ENCODE measurements around the gene MAST4. TPM values are rescaled to one million over a fixed set of nuclear protein-coding genes. Genes with fewer than 3 reads are reported as not detected.

The MAST4 gene
- polyA plus RNA-seq, 1 experiment = 4.0 TPM

DNA sequence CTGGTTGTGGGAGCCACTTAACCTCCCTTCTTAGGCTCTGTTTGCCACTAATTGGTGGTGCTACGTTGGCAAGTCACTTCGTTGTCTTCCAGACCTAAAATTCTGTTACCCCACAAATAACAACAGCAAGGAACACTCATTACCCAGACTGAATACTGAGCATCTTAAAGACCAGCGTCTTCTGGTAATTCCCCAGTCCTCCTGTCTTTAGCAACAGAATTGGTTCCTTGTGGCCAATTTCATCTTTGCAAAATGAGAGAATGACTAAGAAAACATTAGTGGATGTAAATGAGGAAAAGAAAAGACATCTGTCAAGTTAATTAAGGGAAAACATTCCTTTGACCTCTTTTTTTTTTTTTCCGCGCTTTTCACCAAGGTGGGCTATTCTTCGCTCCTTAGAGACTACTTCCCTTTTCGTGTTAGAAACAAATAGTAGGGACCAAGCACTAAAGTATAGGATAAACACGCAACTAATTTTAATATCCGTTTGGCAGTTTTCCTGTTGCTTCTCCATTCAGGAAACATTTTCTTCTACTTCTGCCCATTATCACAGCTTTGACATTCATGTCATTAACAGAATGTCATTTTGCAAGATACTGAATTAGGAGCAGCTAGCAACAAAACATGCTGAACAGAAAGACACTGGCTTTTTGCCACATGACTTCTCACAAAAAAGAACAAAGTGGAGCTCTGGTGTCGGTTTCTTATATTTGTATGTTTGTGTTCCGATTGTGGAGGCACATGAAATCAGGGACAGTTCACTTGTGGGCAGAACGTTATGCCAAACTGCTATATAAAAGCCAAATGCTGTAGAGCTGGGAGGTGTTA lies 446.2 kb downstream of the MAST4 start:
- ChIA-PET POLR2A (no interaction called here), CTCF (no interaction called here)
- TF ChIP-seq, protein P1, sequence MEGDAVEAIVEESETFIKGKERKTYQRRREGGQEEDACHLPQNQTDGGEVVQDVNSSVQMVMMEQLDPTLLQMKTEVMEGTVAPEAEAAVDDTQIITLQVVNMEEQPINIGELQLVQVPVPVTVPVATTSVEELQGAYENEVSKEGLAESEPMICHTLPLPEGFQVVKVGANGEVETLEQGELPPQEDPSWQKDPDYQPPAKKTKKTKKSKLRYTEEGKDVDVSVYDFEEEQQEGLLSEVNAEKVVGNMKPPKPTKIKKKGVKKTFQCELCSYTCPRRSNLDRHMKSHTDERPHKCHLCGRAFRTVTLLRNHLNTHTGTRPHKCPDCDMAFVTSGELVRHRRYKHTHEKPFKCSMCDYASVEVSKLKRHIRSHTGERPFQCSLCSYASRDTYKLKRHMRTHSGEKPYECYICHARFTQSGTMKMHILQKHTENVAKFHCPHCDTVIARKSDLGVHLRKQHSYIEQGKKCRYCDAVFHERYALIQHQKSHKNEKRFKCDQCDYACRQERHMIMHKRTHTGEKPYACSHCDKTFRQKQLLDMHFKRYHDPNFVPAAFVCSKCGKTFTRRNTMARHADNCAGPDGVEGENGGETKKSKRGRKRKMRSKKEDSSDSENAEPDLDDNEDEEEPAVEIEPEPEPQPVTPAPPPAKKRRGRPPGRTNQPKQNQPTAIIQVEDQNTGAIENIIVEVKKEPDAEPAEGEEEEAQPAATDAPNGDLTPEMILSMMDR (IDR thresholded peaks at IDR 0.05; ENCODE audit: insufficient read depth, low read depth, low read length) = no peak
- Histone ChIP-seq H3K4me3 (ENCODE audit: low read depth, low read length) (no peak overlapping the region), H3K27me3 (ENCODE audit: control insufficient read depth, insufficient read depth, low read length) (no peaks in the 10 kb centered on the region), H3K36me3 (ENCODE audit: control insufficient read depth, insufficient read depth, low read length) (no peaks in the 10 kb centered on the region)
- DNase-seq (ENCODE audit: low read depth) = no peak

DNA sequence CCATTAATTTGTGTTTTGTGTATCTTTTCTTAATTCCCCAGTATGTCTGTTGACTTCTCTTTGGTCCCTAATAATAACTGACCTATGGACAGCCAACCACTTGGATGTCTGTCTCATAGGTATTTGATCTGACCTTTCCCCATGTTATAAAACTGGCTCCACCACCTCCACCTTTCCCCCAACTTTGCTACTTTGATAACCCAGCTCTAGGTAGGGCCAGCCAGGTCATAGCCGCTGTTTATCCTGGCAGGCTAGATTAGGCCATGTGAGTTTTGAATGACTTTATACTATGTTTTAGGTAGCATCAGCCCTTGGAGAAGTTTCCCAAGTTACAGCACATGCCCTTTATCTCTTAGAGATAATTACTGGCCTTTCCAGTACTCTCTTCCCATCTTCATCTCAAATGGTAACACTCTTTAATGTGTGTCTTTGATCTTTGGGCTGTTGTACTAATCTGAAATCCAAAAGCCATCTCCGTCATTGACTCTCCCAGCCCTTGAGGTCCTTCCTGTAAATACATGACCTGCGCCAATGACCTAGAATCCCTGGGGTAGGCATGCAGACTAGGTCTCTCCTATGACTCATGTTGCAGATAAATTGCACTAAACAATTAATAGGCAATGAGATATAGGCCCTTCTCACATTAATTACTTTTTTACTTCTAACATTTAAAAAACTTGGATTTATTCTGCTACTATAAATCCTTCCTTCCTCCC lies 447.8 kb downstream of the MAST4 start:
- DNase-seq (ENCODE audit: low read depth) = no peak
- ChIA-PET CTCF (no interaction called here), POLR2A (no interaction called here)
- TF ChIP-seq, protein P1 (IDR thresholded peaks at IDR 0.05; ENCODE audit: insufficient read depth, low read depth, low read length) = no peak
- H3K27me3 ChIP-seq (ENCODE audit: control insufficient read depth, insufficient read depth, low read length) = no peaks in the 10 kb centered on the region
- H3K4me3 ChIP-seq (ENCODE audit: low read depth, low read length) = no peak overlapping the region
- H3K36me3 ChIP-seq (ENCODE audit: control insufficient read depth, insufficient read depth, low read length) = no peaks in the 10 kb centered on the region

DNA sequence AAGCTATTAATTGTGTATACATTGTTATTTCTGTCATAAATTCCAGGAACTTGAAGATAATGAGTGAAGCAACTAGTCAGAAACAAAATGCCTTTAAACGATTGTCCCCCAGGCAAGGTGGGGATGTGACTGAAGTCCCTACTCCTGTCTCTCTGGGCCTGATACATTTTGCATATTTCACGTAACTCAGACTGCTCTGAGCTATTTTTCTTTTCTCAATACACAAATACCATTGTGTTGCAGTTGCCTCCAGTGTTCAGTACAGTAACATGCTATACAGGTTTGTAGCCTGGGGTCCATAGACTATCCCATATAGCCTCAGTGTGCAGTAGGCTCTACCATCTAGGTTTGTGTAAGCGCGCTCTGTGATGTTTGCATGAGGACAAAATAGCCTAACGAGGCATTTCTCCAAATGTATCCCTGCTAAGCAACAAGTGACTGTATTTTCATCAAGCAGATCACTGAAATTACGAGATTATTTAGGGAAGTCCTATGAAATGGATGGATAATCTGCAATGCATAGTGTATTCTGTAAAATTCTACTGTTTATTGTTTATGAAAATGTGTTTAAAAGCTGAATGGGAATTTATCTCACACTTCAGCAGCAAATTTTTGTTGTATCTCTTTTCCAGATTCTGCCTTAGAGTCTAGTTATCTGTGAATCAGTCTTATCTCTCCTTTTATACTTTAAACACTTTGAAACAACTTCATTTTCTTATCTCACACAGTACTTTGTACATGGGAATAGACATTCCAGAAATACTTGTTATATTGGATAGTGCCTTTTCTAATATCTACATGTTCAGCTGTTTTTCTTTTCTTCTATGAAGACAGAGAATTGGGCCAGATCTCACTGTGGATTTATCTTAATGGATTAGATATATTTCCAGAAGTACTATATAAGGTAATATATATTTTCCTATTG lies 449.9 kb downstream of the MAST4 start:
- no peak for DNase-seq (ENCODE audit: low read depth)
- Histone ChIP-seq H3K36me3 (ENCODE audit: control insufficient read depth, insufficient read depth, low read length) (no peaks in the 10 kb centered on the region), H3K27me3 (ENCODE audit: control insufficient read depth, insufficient read depth, low read length) (no peaks in the 10 kb centered on the region), H3K4me3 (ENCODE audit: low read depth, low read length) (no peak overlapping the region)
- TF ChIP-seq, protein P1 (IDR thresholded peaks at IDR 0.05; ENCODE audit: insufficient read depth, low read depth, low read length) = no peak
- CTCF ChIA-PET = interaction anchor here (1.3 to 1.6 kb wide), 2 partner anchors 17 to 59 kb away, joined by 3 to 4 read pairs; no protein-coding TSS in a partner anchor
- POLR2A ChIA-PET = no interaction called here

DNA sequence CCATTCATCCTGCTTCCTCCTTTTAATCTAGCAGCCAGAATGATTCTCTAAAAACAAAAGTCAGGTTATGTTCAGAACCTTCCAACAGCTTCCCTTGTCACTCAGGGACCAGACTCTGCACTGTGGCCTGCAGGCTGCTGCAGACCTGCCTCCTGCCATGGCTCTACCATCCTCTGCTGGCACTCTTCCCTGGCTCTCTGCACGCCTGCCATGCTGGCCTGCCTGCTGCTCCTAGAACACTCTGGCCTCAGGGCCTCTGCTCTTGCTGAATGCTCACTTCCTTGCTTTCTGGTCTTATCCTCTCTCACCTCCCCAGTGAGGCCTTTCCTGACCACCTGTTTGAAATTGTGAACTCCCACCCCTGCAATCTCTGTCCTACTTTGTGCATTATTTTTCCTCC lies 451.0 kb downstream of the MAST4 start:
- Histone ChIP-seq H3K4me3 (ENCODE audit: low read depth, low read length) (no peak overlapping the region), H3K27me3 (ENCODE audit: control insufficient read depth, insufficient read depth, low read length) (no peaks in the 10 kb centered on the region), H3K36me3 (ENCODE audit: control insufficient read depth, insufficient read depth, low read length) (no peaks in the 10 kb centered on the region)
- ChIA-PET POLR2A (no interaction called here), CTCF (interaction anchor here (0.8 kb wide), 1 partner anchor 8 kb away, joined by 3 read pairs; no protein-coding TSS in a partner anchor)
- TF ChIP-seq, protein P1 (IDR thresholded peaks at IDR 0.05; ENCODE audit: insufficient read depth, low read depth, low read length) = no peak
- DNase-seq (ENCODE audit: low read depth) = no peak

Data from BJ (cell line).